Measurements from ENCODE around the gene RNF220. TPM values are rescaled to one million over a fixed set of nuclear protein-coding genes. Genes with fewer than 3 reads are reported as not detected.
A peak's percentile ranks its signal among the peaks of the same experiment; 100 is the strongest.

The RNF220 gene
- total RNA-seq, 1 donor from 2014 or later, result 58.4 TPM

DNA sequence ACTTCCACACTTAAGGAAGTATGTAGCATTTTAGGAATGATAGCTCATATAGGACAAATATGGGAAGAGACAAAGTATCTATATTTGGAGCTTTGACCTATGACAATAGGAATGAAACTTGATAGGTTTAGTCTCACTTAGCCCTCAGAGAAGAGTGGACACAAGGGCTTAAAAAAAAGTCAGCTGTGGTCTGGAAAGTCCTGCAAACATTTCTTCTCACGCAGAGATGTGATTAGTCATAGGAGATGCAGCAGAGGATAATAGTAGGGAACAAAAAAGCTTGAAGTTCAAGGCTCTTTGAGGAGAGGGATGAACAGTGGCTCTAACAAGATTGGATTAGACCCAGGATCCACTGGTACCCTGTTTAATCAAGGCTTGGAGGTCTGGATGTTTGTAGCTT lies 14.8 kb upstream of the RNF220 start:
- no peak for TF ChIP-seq CTCF (IDR thresholded peaks at IDR 0.05)
- Mint-ChIP-seq H3K4me1 (ENCODE audit: low read depth) (no peaks in the 10 kb centered on the region), H3K27ac (ENCODE audit: unreplicated experiment) (no peak overlapping the region), H3K9me3 (ENCODE audit: low read depth) (no peaks in the 10 kb centered on the region), H3K36me3 (ENCODE audit: low read depth) (peaks cover 2% of the 10 kb centered on the region), H3K27me3 (ENCODE audit: low read depth) (peaks cover 8% of the 10 kb centered on the region), H3K4me3 (ENCODE audit: unreplicated experiment) (no peak overlapping the region)
- no peak for DNase-seq (ENCODE audit: low spot score)

DNA sequence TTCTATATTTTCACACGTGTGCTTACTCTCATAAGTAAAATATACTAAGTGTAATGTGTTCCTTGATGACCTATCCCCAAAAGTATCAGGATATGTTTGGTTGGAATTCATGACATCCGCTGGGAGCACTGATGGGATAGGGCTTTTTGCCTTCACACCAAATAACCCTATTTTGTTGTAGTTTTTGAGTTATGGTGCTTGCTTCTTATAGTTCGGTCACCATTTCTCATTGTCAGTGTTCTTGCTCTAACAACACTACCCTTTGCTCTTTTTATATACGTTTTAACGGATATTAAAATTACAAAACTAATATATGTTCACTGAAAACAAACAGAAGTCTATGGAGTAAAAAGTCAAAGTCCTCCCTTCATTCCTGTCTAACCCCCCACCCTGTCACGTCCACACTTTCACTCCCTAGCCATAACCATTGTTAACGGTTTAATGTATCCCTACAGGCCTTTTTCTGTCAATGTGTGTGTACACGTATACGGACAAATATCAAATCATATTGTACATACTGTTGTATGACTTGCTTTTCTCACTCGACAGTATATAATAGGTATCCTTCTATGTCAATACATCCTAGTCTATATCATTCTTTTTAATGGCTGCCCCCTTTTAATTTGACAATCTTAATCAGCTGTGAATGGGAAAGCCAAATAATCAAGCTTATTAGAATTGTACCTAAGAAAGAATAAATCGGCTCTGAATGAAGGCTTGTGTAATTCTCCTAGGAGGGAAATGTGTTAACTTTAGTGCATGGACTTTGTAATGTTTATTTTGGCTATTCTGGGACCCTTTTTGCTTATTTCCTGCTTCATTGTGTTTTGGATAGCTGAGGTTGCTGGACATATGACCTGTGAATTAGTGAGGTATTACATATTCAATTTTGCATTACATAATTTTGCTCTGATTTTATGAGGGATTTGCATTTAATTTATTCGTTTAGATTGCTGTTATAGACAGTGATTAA lies 3.5 kb upstream of the RNF220 start:
- DNase-seq (ENCODE audit: low spot score), result no peak
- peaks cover 43% of the 10 kb centered on the region for H3K27me3 Mint-ChIP-seq (ENCODE audit: low read depth)
- peaks cover 3% of the 10 kb centered on the region for H3K9me3 Mint-ChIP-seq (ENCODE audit: low read depth)
- TF ChIP-seq CTCF (IDR thresholded peaks at IDR 0.05), result no peak
- H3K36me3 Mint-ChIP-seq (ENCODE audit: low read depth), result peaks cover 6% of the 10 kb centered on the region
- peaks cover 21% of the 10 kb centered on the region for H3K4me1 Mint-ChIP-seq (ENCODE audit: low read depth)
- H3K27ac Mint-ChIP-seq (ENCODE audit: unreplicated experiment), result no peak overlapping the region
- no peak overlapping the region for H3K4me3 Mint-ChIP-seq (ENCODE audit: unreplicated experiment)

- TF ChIP-seq CTCF (IDR thresholded peaks at IDR 0.05), result no peak
- Mint-ChIP-seq H3K4me1 (ENCODE audit: low read depth) (peaks cover 39% of the 10 kb centered on the region), H3K9me3 (ENCODE audit: low read depth) (no peaks in the 10 kb centered on the region), H3K36me3 (ENCODE audit: low read depth) (peaks cover 1% of the 10 kb centered on the region), H3K4me3 (ENCODE audit: unreplicated experiment) (peak overlapping the region; percentile 90), H3K27me3 (ENCODE audit: low read depth) (peaks cover 19% of the 10 kb centered on the region), H3K27ac (ENCODE audit: unreplicated experiment) (peak overlapping the region; percentile 89)
- no peak for DNase-seq (ENCODE audit: low spot score)
Observed at GRCh38 chr1:44405798-44406736, 1.0 kb downstream of the RNF220 start.

DNA sequence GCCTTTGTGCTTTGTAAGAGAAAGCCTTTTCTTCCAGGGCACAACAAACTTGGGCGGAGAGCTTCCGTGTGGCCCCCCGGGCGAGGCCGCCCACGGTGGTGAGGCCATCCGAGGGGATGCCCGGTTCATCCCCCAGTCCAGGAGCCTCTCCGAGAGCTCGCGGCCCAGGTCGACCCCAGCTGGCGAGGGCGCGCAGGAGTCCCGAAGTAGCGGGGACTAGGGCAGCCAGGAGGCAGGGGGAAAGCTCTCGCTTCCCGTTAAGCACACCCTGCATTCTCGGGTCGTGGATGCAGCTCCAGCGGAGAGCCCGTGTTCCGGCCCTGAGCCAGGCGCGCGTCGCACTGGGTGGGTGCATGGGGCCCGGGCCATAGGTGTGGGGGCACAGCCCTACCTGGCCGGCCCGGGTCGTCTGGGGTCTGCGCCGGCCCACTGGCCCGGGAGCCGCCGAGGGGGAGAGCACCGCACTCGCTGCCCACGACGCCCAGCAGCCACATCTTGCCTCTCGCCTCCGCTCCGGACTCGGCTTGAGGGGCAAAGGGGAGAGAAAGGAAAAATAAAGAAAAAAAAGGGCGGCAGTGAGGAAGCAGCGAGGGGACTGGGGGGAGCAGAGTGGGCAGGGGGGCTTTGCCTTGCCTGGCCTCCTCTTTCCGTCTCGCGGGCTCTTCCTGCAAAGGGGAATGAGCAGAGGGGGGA lies 1.8 kb downstream of the RNF220 start:
- H3K36me3 Mint-ChIP-seq (ENCODE audit: low read depth), result peaks cover 1% of the 10 kb centered on the region
- DNase-seq (ENCODE audit: low spot score), result no peak
- no peak overlapping the region for H3K27ac Mint-ChIP-seq (ENCODE audit: unreplicated experiment)
- peak overlapping the region; percentile 6 for H3K4me3 Mint-ChIP-seq (ENCODE audit: unreplicated experiment)
- H3K4me1 Mint-ChIP-seq (ENCODE audit: low read depth), result peaks cover 37% of the 10 kb centered on the region
- H3K9me3 Mint-ChIP-seq (ENCODE audit: low read depth), result no peaks in the 10 kb centered on the region
- TF ChIP-seq CTCF (IDR thresholded peaks at IDR 0.05), result no peak
- H3K27me3 Mint-ChIP-seq (ENCODE audit: low read depth), result peaks cover 14% of the 10 kb centered on the region

All from chondrocyte (in vitro differentiated cells).